ENCODE results near the gene RASL10A.

The RASL10A gene

DNA sequence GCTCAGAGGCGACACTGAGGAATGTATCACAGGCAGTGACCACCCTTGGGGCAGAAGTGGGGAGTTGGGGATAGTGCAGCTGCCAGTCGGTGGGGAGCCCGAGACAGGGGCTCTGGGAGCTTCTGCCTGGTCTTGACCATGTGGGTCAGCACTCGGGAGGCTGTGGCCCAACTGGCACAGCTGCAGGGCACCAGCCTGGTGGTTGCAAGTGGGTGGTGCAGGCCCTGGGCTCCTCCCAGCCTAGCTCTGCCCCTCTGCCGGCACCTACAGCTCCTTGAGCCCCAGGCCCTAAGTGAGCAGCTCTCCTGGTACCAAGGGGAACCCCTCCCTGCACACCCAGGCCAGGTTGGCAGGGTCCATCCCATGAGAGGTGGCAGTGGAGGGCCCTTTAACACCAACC lies 12.6 kb upstream of the RASL10A start:
- no peak for DNase-seq (ENCODE audit: extremely low read depth, low read depth)
- TF ChIP-seq, protein P1, sequence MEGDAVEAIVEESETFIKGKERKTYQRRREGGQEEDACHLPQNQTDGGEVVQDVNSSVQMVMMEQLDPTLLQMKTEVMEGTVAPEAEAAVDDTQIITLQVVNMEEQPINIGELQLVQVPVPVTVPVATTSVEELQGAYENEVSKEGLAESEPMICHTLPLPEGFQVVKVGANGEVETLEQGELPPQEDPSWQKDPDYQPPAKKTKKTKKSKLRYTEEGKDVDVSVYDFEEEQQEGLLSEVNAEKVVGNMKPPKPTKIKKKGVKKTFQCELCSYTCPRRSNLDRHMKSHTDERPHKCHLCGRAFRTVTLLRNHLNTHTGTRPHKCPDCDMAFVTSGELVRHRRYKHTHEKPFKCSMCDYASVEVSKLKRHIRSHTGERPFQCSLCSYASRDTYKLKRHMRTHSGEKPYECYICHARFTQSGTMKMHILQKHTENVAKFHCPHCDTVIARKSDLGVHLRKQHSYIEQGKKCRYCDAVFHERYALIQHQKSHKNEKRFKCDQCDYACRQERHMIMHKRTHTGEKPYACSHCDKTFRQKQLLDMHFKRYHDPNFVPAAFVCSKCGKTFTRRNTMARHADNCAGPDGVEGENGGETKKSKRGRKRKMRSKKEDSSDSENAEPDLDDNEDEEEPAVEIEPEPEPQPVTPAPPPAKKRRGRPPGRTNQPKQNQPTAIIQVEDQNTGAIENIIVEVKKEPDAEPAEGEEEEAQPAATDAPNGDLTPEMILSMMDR (IDR thresholded peaks at IDR 0.05; ENCODE audit: low read depth, low read length), result no peak

DNA sequence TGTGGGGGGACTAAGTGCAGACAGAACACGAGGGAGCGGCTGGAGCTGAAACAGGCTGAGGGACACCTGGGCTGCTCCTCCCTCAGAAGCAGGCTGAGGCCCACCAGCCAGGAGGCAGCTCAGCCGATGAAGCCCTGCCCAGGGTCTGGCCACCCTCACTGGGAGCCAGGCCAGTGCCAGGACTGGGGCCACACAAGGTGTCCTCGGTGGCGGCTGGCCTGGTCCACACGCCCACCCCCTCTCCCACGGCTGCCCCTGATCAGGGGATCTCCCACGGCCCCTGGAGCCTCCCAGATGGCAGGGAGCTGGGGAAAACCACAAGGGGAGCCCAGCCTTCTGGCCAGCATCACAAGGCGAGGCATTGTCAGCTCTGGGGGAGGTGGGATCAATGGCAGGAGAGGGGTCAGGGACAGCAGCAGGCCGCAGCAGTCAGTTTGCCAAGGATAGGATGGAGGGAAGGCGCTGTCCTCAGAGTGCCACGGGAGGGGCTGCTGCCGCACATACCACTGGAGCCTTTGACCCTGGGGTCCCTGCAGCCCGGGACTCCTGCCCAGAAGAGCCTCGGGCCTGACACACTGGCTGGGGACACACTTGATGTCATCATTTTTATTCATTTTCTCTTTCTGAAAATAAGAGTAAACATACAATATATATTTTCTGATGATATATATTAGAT lies 11.7 kb upstream of the RASL10A start:
- TF ChIP-seq, protein P1 (IDR thresholded peaks at IDR 0.05; ENCODE audit: low read depth, low read length), result no peak
- no peak for DNase-seq (ENCODE audit: extremely low read depth, low read depth)

DNA sequence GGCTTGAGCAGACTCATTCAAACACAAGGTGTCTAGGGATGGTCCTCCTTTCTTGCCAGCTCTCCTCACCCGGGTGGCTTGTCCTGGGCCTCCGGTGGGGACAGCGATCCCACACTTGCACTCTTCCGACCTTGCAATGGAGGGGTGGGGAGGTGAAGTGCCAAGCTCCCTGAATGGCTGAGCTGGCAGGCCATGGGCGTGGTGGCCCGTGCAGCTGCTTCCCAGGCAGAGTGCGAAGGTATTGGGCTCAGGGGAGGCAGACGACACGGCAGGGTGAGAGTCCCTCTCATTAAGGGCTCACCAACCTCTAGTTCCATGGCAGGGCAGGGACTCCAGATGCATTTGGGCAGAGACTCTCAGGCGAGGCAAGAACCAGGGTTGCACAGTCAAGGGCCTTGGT lies 11.0 kb upstream of the RASL10A start:
- TF ChIP-seq, protein P1 (IDR thresholded peaks at IDR 0.05; ENCODE audit: low read depth, low read length), result no peak
- DNase-seq (ENCODE audit: extremely low read depth, low read depth), result no peak

DNA sequence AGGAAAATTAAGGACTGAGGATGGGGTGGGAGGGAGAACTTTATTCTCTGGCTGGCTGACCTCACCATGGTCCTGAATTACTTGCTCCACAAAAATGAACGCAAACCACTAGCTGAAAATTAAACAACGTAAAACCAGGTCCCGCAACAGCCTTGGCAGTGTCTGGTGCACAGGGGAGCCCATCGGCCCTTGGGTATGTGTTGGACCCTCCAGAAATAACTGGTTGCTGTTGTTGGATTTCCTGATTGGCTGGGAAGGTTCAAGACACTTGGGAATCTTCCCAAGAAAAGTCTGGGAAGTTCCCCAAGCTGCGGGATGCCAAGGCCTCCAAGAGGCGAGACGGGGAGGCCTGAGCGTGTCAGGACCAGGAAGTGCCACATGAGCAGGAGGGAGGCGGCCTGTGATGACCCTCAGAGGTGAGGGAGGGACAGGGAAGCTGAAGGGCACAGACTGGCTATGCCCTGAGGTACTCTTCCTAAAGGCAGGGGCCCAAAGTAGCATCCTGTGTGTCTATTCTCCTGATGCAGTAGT lies 10.4 kb upstream of the RASL10A start:
- no peak for DNase-seq (ENCODE audit: extremely low read depth, low read depth)
- TF ChIP-seq, protein P1 (IDR thresholded peaks at IDR 0.05; ENCODE audit: low read depth, low read length), result no peak

DNA sequence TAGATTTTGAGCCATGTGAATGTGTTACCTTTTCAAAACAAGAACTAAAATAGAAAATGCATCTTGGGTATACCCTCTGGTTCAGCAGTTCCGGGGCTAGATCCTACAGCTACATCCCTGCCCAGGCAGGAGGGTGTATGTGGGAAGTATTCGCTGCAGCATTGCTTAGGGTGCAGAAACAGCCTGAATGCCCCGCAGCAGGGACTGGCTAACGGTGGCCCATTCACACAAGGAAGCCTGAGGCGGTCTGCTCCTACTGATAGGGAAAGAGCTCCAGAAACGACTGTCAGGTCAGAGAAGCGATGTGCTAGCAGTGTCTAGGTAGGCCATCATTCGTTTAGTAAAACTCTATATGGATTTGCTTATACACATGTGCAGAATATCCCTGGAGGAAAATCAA lies 9.9 kb upstream of the RASL10A start:
- no peak for DNase-seq (ENCODE audit: extremely low read depth, low read depth)
- TF ChIP-seq, protein P1 (IDR thresholded peaks at IDR 0.05; ENCODE audit: low read depth, low read length), result no peak

DNA sequence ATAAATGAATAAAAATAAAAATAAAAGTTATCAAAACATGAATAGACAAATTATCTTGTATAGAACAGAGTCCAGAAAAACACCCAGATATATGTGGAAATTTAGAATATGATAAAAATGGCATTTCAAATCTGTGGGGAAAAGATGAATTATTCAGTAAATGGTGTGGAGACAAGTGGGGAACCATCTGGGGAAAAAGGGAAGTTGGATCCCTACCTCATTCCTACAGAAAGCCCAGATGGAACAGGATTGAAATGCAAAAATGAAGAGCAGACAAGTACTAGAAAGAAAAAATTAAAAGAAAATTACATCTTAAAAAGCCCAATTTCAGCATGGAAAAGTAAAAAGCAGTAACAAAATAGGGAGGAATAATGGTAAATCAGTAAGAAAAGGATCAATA lies 8.1 kb upstream of the RASL10A start:
- DNase-seq (ENCODE audit: extremely low read depth, low read depth), result no peak
- TF ChIP-seq, protein P1 (IDR thresholded peaks at IDR 0.05; ENCODE audit: low read depth, low read length), result no peak

DNA sequence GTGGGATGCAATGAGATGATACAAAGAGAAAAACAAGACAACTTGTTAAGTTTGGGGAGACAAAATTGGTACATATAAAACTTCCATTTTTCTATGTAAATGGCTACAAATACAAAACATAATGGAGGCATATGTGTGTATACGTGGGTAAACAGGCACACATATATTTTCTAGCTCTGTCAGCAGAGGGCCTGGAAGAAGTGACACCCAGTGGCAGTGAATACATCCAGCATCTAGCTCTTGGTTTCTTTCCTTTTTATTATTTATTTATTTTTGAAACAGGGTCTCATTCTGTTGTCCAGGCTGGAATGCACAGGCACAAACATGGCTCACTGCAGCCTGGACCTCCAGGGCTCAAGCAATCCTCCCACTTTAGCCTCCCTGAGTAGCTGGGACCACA lies 5.0 kb upstream of the RASL10A start:
- DNase-seq (ENCODE audit: extremely low read depth, low read depth), result no peak
- TF ChIP-seq, protein P1 (IDR thresholded peaks at IDR 0.05; ENCODE audit: low read depth, low read length), result no peak; the same call in none of the 2 replicates

Measured in AG09319 (cell line).